Middle frontal gyrus (tissue), 1 donor: Measurements from ENCODE around the gene ANGPT4.
"Not testable (repeated sequence)": the region's sequence is repeated elsewhere in the genome, so short reads cannot be mapped to it uniquely, and the experiment has no call there.

ENCODE experiments used
- DNase-seq: peaks from one replicate; pipeline ENCODE4 v3.0.0-alpha.2; 2015; ENCODE audit warnings: low spot score; ENCODE audit errors: extremely low spot score

Gene ANGPT4

GRCh38 chr20:845226-845868 lies 70.8 kb downstream of the ANGPT4 start:
- DNase-seq: no peak

GRCh38 chr20:844473-845225 lies 71.5 kb downstream of the ANGPT4 start:
- DNase-seq: peak; percentile 54

- DNase-seq: no peak
Observed at GRCh38 chr20:843912-844311, 72.2 kb downstream of the ANGPT4 start.

- no peak for DNase-seq
Observed at GRCh38 chr20:842547-842940, 73.6 kb downstream of the ANGPT4 start.

- no peak for DNase-seq
Observed at GRCh38 chr20:841568-842546, 74.3 kb downstream of the ANGPT4 start.

GRCh38 chr20:840858-841567 lies 75.1 kb downstream of the ANGPT4 start:
- no peak for DNase-seq

- no peak for DNase-seq
Observed at GRCh38 chr20:840503-840857, 75.7 kb downstream of the ANGPT4 start.

GRCh38 chr20:839626-840025 lies 76.5 kb downstream of the ANGPT4 start:
- no peak for DNase-seq

GRCh38 chr20:839015-839414 lies 77.1 kb downstream of the ANGPT4 start:
- DNase-seq: no peak

- no peak for DNase-seq
Observed at GRCh38 chr20:836190-836589, 79.9 kb downstream of the ANGPT4 start.

- no peak for DNase-seq
Observed at GRCh38 chr20:835608-836045, 80.5 kb downstream of the ANGPT4 start.

- no peak for DNase-seq
Observed at GRCh38 chr20:834151-834746, 81.9 kb downstream of the ANGPT4 start.

- peak; percentile 87 for DNase-seq
Observed at GRCh38 chr20:833450-834150, 82.5 kb downstream of the ANGPT4 start, which contains the start of gene FAM110A. Gene FAM110A, plus strand, starts transcription at chr20:833715. Its CDS starts 11,090 bp downstream, at chr20:844805.

- no peak for DNase-seq
Observed at GRCh38 chr20:833121-833449, 83.0 kb downstream of the ANGPT4 start.

GRCh38 chr20:831956-832355 lies 84.2 kb downstream of the ANGPT4 start:
- DNase-seq: no peak

- DNase-seq: no peak
Observed at GRCh38 chr20:831251-831650, 84.9 kb downstream of the ANGPT4 start.

- DNase-seq: no peak
Observed at GRCh38 chr20:830011-830521, 86.1 kb downstream of the ANGPT4 start.

- DNase-seq: no peak
Observed at GRCh38 chr20:829551-829950, 86.6 kb downstream of the ANGPT4 start.

GRCh38 chr20:828987-829386 lies 87.1 kb downstream of the ANGPT4 start:
- no peak for DNase-seq

GRCh38 chr20:827981-828380 lies 88.2 kb downstream of the ANGPT4 start:
- DNase-seq: not testable (repeated sequence)
